Measurements from ENCODE around the gene ACOX1. TPM values are rescaled to one million over a fixed set of nuclear protein-coding genes. Genes with fewer than 3 reads are reported as not detected.

ACOX1 gene
- total and polyA plus RNA-seq, 2 of the 13 experiments (the other 11 are each of a cell fraction or from before 2014, with no cell fraction given), result 86.4 to 120 TPM

DNA sequence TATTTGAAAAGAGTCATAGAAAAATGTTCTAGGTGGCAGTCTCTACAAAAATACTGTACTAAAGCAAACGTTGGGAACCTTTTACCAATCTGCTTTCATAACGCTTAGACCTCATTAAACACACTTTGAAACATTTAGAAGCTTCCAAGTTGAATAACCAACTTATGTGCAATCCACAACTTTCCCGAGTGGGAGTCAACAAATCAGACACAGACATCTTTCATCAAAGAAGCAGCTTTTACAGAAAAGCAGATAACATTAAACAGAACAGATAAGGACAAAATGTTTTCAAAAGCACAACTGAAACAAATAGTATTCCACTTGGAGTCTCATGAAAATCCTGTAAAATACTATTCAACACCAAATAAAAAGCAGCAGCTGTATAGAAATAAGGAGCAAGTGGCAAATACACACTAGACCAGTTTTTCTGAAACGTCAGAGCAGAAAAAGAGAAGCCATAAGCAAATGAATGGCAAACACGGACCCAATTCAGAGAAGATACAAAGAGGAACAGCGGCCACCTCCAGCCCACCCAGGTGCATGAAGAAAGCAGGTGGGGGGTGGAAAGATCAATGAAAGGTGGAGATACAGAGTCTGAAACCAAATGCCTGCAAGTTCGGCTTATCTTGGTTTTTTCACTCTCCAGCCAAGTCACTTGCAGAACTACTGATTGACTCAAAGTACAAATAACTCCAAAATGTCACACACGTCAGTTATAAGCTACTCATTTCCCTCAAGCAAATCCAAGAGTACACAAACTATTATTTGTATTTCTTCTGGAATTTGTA, 19.7 kb downstream of the ACOX1 start (continued):
- TF ChIP-seq, protein P1, sequence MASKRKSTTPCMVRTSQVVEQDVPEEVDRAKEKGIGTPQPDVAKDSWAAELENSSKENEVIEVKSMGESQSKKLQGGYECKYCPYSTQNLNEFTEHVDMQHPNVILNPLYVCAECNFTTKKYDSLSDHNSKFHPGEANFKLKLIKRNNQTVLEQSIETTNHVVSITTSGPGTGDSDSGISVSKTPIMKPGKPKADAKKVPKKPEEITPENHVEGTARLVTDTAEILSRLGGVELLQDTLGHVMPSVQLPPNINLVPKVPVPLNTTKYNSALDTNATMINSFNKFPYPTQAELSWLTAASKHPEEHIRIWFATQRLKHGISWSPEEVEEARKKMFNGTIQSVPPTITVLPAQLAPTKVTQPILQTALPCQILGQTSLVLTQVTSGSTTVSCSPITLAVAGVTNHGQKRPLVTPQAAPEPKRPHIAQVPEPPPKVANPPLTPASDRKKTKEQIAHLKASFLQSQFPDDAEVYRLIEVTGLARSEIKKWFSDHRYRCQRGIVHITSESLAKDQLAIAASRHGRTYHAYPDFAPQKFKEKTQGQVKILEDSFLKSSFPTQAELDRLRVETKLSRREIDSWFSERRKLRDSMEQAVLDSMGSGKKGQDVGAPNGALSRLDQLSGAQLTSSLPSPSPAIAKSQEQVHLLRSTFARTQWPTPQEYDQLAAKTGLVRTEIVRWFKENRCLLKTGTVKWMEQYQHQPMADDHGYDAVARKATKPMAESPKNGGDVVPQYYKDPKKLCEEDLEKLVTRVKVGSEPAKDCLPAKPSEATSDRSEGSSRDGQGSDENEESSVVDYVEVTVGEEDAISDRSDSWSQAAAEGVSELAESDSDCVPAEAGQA (IDR thresholded peaks at IDR 0.05; ENCODE audit: low read depth), result no peak
- TF ChIP-seq, protein P1 (CRISPR knock-in tag; IDR thresholded peaks at IDR 0.05; ENCODE audit: borderline replicate concordance), result 0 out of 2 replicates have a peak, but pooled peaks have one; percentile 36
- TF ChIP-seq HNF4A (CRISPR knock-in tag; IDR thresholded peaks at IDR 0.05) (peak; percentile 60), RBM22 (optimal IDR thresholded peaks at IDR 0.05; ENCODE audit: low read length) (peak; percentile 30), ZNF792 (CRISPR knock-in tag; IDR thresholded peaks at IDR 0.05) (0 out of 2 replicates have a peak, but pooled peaks have one; percentile 33), MED1 (CRISPR knock-in tag; IDR thresholded peaks at IDR 0.05) (peak; percentile 19; the same call in 1 of the 2 replicates), PREB (CRISPR knock-in tag; IDR thresholded peaks at IDR 0.05) (no peak), HNF4G (IDR thresholded peaks at IDR 0.05; ENCODE audit: borderline replicate concordance, low read depth, low read length) (peak; percentile 20; the same call in 1 of the 2 replicates), HNF4G (CRISPR knock-in tag; IDR thresholded peaks at IDR 0.05; ENCODE audit: borderline replicate concordance, low read depth) (no peak), PPARG (CRISPR knock-in tag; conservative IDR thresholded peaks at IDR 0.05) (0 out of 2 replicates have a peak, but pooled peaks have one; percentile 42), CCAR2 (optimal IDR thresholded peaks at IDR 0.05; ENCODE audit: low read depth, low read length) (no peak), YEATS4 (CRISPR knock-in tag; IDR thresholded peaks at IDR 0.05; ENCODE audit: borderline replicate concordance) (no peak), ZNF124 (CRISPR knock-in tag; IDR thresholded peaks at IDR 0.05) (peak; percentile 52; the same call in 1 of the 2 replicates), MBD4 (IDR thresholded peaks at IDR 0.05; ENCODE audit: borderline replicate concordance, low read length) (0 out of 2 replicates have a peak, but pooled peaks have one; percentile 37), HDAC1 (CRISPR knock-in tag; IDR thresholded peaks at IDR 0.05) (peak; percentile 46; the same call in 1 of the 2 replicates), ASH2L (IDR thresholded peaks at IDR 0.05; ENCODE audit: insufficient read length, low read depth, low read length) (peak; percentile 55), ZNF224 (CRISPR knock-in tag; IDR thresholded peaks at IDR 0.05) (no peak), POGZ (CRISPR knock-in tag; IDR thresholded peaks at IDR 0.05) (no peak)
- TF ChIP-seq, protein P2, sequence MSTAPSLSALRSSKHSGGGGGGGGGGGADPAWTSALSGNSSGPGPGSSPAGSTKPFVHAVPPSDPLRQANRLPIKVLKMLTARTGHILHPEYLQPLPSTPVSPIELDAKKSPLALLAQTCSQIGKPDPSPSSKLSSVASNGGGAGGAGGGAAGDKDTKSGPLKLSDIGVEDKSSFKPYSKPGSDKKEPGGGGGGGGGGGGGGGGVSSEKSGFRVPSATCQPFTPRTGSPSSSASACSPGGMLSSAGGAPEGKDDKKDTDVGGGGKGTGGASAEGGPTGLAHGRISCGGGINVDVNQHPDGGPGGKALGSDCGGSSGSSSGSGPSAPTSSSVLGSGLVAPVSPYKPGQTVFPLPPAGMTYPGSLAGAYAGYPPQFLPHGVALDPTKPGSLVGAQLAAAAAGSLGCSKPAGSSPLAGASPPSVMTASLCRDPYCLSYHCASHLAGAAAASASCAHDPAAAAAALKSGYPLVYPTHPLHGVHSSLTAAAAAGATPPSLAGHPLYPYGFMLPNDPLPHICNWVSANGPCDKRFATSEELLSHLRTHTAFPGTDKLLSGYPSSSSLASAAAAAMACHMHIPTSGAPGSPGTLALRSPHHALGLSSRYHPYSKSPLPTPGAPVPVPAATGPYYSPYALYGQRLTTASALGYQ (CRISPR knock-in tag; IDR thresholded peaks at IDR 0.05), result 0 out of 2 replicates have a peak, but pooled peaks have one; percentile 24
- TF ChIP-seq, protein P3, sequence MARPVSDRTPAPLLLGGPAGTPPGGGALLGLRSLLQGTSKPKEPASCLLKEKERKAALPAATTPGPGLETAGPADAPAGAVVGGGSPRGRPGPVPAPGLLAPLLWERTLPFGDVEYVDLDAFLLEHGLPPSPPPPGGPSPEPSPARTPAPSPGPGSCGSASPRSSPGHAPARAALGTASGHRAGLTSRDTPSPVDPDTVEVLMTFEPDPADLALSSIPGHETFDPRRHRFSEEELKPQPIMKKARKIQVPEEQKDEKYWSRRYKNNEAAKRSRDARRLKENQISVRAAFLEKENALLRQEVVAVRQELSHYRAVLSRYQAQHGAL (CRISPR knock-in tag; IDR thresholded peaks at IDR 0.05; ENCODE audit: not compliant biosample characterization), result no peak
